Activated CD8-positive, alpha-beta memory T cell treated with anti-CD3 and anti-CD28 coated beads for 4 hours (primary cell): ENCODE data around the gene ZNF287.
A peak's percentile ranks its signal among the peaks of the same experiment; 100 is the strongest.
"Not testable (repeated sequence)": the region's sequence is repeated elsewhere in the genome, so short reads cannot be mapped to it uniquely, and the experiment has no call there.

ENCODE experiments used
- DNase-seq, 2 donors: peaks; one replicate each; pipeline ENCODE4 v3.0.0-alpha.2; 2020; ENCODE audit warnings: low read depth in 2 of 2

The ZNF287 gene

GRCh38 chr17:16568541-16569357, at the start of gene ZNF287:
TSS of gene ZNF287 (minus strand) at chr17:16569204. CDS start at chr17:16567731, 1,473 bp downstream.
- DNase-seq = peak; percentile 82 to 91

- DNase-seq = no peak
These were observed 48.6 kb upstream of the ZNF287 start for GRCh38 chr17:16617481-16618060.

- DNase-seq = no peak
These were observed 30.5 kb upstream of the ZNF287 start for GRCh38 chr17:16599537-16599936.

- no peak for DNase-seq
These were observed 24.5 kb upstream of the ZNF287 start for GRCh38 chr17:16593356-16594102.

GRCh38 chr17:16589097-16589969, 20.3 kb upstream of the ZNF287 start:
- peak; percentile 83 to 84 for DNase-seq

- DNase-seq = no peak
These were observed 16.8 kb upstream of the ZNF287 start for GRCh38 chr17:16585796-16586195.

- DNase-seq = peak; percentile 82 to 87
These were observed 15.4 kb upstream of the ZNF287 start for GRCh38 chr17:16584273-16584995.

- DNase-seq = no peak
These were observed 14.8 kb upstream of the ZNF287 start for GRCh38 chr17:16583781-16584180.

GRCh38 chr17:16573466-16573865, 4.5 kb upstream of the ZNF287 start:
- no peak for DNase-seq

GRCh38 chr17:16569358-16569712, 331 bp upstream of the ZNF287 start:
- DNase-seq = no peak

- DNase-seq = no peak
These were observed 16.4 kb downstream of the ZNF287 start for GRCh38 chr17:16552637-16553045.

- no peak for DNase-seq
These were observed 16.9 kb downstream of the ZNF287 start for GRCh38 chr17:16551878-16552636.

GRCh38 chr17:16537130-16537458, 31.9 kb downstream of the ZNF287 start:
- DNase-seq = no peak

GRCh38 chr17:16534236-16534635, 34.8 kb downstream of the ZNF287 start:
- DNase-seq = no peak

GRCh38 chr17:16529906-16530305, 39.1 kb downstream of the ZNF287 start:
- no peak for DNase-seq

- no peak for DNase-seq
These were observed 41.7 kb downstream of the ZNF287 start for GRCh38 chr17:16527298-16527697.

- not testable (repeated sequence) for DNase-seq
These were observed 43.4 kb downstream of the ZNF287 start for GRCh38 chr17:16525556-16525955.

GRCh38 chr17:16521070-16521727, 47.8 kb downstream of the ZNF287 start:
- DNase-seq = peak; percentile 24 to 44

GRCh38 chr17:16519021-16519420, 50.0 kb downstream of the ZNF287 start:
- DNase-seq = no peak

GRCh38 chr17:16517477-16517876, 51.5 kb downstream of the ZNF287 start:
- no peak for DNase-seq
